Hematopoietic multipotent progenitor cell (in vitro differentiated cells): ENCODE data around the gene MAGEA11. TPM values are rescaled to one million over a fixed set of nuclear protein-coding genes. Genes with fewer than 3 reads are reported as not detected.
"Not testable (repeated sequence)": the region's sequence is repeated elsewhere in the genome, so short reads cannot be mapped to it uniquely, and the experiment has no call there.

Experiments
- DNase-seq, 3 donors: peaks; one replicate each; pipeline ENCODE4 v3.0.0-alpha.2; 2011 to 2015; ENCODE audit warnings: low read depth in 2 of 3, low spot score in 2 of 3
- total RNA-seq: library from RNA; depleted of rRNA; stranded (reverse); fragments of >200 nt; gene quantifications from one replicate; pipeline ENCODE4 v1.2.3, GENCODE V29; 2012

The MAGEA11 gene
- total RNA-seq, 1 donor, result not detected

DNA sequence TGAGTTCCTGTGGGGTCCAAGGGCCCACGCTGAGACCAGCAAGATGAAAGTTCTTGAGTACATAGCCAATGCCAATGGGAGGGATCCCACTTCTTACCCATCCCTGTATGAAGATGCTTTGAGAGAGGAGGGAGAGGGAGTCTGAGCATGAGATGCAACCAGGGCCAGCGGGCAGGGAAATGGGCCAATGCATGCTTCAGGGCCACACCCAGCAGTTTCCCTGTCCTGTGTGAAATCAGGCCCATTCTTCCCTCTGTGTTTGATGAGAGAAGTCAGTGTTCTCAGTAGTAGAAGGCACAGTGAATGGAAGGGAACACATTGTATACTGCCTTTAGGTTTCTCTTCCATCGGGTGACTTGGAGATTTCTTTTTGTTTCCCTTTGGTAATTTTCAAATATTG is 4.8 kb downstream of the MAGEA11 start:
- no peak for DNase-seq

DNA sequence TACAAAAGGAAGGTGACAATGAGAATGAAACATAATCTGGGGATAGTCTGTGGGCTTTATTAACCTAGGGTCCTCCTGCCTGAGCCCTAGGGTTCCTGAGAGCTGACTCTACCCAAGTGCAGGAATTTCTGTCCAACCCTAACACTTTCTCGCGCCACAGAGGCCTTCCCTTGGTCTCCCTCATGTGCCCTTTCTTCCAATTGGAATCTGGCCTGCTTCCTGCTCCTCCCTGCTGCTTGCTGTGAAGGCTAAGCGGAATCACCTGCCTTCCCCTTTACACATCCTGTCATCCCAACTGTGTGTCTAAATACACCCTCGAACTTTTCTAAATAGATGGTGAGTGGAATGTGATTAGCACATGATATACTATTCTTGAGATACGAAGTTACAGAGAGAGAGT is 5.9 kb downstream of the MAGEA11 start:
- no peak for DNase-seq

DNA sequence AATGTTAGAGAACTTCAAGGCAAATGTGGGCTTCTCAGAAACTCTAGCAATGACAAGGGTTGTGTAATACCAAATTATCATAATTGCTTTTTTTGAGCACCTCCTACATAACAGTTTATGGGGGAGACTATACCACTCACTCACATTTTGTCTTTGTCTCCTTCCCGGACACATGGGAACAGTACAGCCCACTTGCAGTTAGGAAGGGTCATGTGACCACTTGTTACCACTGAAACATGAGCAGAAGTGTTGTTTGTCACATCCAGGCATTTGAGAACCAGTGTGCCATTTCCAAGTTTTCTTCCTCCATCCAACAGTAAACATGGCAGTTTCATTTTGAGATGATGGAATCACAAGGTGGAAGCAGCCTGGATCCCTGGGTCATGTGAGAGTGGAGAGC is 6.9 kb downstream of the MAGEA11 start:
- DNase-seq, result no peak

DNA sequence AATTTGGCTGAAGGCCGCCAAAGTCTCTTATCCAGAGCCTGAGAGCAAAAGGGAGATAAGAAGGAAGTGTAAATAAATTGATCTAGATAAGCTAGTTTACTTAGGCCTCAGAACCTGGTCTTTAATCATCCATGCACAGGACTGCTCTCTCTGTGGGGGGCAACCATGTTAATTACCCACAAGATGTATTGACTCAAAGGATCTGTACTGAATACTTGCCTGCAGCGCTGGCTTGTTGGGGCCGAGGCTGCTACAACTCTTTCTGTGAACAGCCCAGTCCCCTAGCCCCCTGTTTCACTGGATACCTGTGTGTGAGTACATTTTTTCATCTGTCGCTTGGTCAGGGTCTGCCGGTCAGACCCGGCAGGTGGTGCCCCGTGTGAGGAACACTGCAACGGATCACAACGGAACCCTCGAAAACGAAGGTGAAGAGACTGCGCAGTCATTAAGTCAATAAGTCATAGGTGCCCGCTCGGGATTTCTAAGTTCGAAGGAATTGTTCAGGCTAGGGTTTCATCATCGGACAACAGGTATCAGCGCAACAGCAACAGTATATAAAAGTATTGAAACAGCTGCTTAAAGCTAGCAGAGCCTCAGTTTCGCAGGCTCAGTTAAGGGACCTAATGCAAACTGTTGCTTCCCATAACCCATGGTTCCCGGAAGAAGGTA is 8.3 kb downstream of the MAGEA11 start:
- no peak for DNase-seq

DNA sequence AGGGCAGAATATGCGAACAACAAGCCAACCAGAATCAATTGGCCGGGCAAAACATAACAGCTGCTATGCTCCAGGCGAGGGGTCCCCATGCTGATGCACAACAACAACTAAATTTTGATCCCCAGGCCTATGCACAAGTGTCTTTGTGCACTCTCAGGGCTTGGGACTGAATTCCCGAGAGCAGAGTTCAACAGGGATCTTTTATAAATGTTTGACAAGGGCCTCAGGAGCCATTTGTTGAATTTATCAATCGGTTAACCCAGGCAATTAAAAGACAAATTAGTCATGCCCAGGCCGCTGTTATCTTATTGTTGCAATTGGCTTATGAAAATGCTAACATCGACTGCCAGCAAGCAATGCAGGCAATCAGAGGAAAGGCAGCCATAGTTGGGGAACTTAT is 9.4 kb downstream of the MAGEA11 start:
- DNase-seq, result not testable (repeated sequence)

DNA sequence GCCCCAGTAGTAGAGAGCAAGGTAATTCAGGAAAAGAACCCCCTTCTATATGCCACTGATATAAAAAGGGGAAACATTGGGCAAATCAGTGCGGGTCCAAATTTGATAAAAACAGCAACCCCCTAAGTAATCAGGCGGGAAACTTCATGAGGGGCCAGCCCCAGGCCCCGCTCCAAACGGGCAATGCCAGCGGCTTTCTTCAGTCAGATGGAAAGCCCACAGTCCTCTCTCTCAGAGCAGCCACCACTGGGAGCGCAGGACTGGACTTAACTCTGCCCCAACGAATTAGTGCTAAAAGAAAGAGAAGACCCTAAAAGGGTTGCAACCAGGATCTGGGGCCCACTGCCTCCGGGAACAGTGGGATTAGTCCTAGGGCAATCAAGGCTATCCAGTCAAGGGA is 9.9 kb downstream of the MAGEA11 start:
- no peak for DNase-seq

DNA sequence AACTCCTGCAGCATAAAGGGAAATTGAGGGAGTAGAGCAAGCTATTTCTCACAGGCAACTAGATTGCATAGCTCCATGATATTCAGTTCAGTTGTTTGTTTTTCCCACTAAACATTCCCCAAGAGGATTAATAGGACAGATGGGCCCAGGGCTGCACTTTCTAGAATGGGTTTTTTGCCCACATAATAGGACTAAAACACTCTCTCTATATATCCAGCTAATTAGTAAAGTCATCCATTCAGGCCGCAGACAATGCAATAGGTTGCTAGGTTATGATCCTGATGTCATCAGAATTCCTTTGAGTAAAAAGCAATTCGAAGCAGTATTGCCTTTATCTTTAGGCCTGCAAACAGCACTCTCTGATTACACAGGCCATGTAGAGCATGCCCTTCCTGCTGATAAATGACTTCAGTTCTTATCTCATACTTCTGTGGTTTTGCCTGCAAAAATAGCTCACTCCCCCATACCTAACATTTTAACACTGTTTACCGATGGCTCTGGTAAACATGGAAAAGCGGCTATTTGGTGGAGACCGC is 11.8 kb downstream of the MAGEA11 start:
- not testable (repeated sequence) for DNase-seq

DNA sequence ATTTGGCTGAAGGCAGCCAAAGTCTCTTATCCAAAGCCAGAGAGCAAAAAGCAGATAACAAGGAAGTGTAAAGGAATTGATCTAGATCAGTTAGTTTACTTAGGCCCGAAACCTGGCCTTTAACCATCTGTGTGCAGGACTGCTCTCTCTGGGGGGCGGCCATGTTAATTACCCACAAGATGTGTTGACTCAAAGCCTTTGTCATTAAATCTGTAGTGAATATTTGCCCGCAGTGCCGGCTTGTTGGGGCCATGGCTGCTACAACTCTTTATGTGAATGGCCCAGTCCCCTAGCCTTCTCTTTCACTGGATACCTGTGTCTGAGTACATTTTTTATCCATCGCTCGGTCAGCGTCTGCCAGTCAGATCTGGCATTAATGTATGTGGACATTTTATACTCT is 15.4 kb downstream of the MAGEA11 start:
- DNase-seq, result not testable (repeated sequence)

DNA sequence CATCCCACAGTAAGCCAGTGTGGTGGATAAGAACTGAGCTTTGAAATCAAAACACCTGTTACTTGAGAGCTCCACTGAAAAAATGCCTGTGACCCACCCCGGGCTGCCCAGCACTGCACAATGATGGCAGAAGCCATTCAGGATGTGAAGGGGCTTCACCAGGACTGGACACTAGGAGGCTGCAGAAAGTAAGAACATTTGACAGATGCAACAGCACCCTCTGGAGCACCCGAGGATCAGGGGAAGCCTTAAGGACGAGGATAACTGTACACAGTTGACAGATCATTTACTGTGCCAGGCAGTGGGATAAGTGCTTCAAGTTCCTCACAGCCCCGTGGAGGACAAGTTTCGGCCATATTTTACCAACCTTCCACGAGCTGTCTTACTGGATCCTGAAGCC is 30.4 kb downstream of the MAGEA11 start:
- not testable (repeated sequence) for DNase-seq

DNA sequence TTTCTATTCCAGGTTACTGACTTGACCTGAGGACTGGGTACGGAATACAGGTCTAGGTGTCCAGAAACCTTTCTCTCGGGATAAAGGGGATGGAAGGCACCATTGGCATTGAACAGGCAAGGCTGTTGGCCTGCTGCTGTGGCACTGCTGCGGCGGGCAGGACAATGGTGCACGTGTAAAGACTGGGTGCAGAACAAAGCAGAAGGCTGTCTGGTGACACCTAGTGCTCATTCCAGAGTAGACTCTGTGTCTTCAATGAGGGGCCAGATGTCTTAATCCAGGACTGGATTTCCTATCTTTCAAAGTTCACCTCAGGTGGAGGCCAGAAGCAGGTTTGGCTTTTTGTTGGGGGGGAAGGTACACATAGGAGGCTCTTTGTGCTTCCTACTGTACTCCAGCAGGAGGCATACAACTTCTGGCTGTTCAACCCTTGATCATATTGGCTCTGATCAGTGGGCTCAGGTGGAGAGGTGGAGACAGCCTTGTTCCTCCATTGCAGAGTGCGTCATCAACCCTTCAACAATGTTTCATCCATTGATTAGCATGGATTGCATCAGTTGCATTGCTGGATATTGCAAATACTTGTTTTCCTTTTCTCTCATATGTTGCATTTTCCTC is 34.6 kb downstream of the MAGEA11 start:
- DNase-seq, result not testable (repeated sequence)

DNA sequence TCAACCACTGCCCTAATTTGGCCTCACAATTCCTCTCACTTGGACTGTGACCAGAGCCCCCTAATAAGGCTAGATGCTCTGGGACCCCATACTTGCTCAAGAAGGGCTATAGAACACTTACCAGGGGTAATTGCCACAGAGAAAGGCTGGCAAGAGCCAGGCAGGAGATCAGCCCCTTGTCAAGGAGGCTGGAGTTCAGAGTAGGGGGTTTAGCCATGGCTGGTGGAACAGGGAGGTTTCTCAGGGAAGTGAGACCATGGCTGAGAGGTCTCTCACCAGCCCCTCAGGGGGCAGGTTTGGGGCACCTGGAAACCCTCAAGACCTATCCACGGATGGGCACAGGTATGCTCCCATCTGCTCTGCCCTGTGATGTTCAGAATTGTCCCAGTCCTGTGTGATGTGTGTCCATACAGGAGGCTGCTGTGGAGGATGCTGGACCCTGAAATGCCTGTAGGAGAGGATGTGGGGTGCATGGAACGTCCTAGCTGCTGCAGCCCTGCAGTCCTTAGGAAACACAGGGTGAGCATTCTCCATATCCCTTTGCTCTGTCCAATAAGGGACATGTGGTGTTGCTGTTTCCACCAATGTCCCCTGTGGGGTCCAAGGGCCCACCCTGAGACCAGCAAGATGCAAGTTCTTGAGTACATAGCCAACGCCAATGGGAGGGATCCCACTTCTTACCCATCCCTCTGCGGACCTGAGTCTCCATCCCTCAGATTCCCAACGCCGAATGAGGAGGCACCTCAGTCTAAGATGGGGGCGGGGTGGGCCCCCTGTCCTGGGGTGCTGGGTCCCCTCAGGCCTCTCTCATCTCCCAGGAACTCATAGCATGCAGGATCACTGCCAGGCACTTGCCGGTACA is 45.6 kb downstream of the MAGEA11 start:
- no peak for DNase-seq

DNA sequence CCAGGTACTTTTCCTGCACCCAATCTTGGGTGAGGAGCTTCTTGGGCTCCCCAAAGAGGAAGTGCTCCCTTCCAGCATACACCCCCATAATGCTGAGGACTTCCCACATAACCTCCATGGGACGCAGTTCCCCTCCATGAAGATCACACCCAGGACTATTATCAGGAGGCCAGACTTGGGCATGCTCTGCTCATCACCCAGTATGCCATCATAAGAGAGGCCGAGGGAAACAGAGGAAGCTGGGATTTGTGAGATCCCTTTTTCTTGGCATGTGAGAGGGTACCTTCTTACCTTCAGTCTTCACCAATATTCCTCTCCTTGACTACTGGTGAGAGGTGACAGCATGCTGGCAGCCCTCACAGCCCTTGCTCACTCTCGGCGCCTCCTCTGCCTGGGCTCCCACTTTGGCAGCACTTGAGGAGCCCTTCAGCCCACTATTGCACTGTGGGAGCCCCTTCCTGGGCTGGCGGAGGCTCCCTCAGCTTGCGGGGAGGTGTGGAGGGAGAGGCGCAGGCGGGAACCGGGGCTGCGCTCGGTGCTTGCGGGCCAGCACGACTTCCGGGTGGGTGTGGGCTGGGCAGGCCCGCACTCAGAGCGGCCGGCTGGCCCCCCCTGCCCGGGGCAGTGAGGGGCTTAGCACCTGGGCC is 46.3 kb downstream of the MAGEA11 start:
- DNase-seq, result no peak

DNA sequence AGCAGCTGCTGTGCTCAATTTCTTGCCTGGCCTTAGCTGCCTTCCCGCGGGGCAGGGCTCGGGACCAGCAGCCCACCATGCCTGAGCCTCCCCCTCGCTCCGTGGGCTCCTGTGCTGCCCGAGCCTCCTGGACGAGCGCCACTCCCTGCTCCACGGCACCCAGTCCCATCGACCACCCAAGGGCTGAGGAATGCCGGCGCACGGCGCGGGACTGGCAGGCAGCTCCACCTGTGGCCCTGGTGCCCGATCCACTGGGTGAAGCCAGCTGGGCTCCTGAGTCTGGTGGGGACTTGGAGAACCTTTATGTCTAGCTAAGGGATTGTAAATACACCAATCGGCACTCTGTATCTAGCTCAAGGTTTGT is 46.8 kb downstream of the MAGEA11 start:
- DNase-seq, result not testable (repeated sequence)

DNA sequence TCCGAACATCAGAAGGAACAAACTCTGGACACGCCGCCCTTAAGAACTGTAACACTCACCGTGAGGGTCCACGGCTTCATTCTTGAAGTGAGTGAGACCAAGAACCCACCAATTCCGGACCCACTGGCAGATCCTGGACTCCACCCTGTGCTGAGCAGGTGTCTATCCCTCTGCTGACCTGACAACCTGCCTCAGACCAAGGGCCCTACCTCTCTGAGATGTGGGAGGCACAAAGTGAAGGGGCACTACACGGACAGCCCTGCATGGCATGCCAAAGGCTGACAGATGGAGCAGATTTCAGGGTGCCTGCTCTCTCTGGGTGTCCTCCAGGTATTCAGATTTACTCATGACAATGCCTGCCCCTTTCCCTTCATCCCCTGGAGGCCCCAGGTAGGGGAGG is 48.0 kb downstream of the MAGEA11 start:
- DNase-seq, result no peak

DNA sequence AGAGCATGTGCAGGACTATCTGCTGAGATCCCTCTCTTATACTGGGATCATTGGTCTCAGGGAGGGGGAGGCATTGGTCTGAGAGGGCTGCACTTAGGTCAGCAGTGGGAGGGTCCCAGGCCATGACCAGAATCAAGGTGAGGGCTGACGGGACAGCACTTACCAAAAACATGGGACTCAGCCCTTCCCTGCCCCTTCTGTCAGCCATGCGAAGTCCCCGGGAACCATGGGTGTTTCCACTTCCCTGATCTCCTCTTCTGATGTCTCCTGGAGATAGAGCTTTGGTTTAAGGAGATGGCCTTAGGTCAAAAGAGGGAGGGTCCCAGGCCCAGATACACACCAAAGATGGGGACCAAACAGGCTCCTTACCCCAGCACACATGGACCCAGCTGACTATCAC is 49.1 kb downstream of the MAGEA11 start:
- DNase-seq, result no peak

DNA sequence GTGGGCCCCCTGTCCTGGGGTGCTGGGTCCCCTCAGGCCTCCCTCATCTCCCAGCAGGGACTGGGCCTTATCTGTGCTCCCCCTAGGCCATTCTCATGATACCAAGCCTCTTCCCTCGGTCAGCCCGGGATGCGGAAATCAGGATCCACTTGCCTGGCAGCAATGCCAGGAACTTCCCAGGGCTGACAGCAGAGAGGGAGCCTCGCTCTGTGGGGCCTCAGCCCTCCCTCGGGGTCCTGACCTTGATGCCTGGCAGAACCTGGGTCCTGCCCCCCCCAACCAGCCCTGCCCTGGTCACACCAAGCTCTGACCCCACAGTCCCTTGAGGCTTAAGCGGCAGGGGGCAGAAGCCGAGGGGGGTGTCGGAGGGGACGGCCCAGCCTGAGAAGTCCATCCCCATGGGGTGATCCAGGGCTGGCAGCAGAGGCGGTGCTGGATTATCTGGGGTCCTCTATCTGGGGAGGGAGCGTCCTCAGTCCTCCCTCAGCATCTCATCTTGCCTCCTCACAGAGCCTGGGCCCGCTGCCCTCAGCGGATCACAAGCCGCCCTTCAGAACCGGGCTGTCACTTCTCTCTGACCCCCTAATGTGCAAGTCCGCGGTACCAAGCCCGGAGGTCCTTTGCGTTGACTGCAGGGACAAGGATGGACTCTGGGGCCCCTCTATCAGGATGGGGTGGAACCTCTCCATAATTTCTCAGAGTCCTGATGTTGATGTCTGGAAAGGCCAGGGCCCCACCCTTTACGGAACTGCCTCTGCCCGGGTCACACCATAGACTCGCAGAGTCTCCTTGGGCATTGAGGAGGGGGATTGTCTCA is 50.2 kb downstream of the MAGEA11 start:
- DNase-seq, result not testable (repeated sequence)

DNA sequence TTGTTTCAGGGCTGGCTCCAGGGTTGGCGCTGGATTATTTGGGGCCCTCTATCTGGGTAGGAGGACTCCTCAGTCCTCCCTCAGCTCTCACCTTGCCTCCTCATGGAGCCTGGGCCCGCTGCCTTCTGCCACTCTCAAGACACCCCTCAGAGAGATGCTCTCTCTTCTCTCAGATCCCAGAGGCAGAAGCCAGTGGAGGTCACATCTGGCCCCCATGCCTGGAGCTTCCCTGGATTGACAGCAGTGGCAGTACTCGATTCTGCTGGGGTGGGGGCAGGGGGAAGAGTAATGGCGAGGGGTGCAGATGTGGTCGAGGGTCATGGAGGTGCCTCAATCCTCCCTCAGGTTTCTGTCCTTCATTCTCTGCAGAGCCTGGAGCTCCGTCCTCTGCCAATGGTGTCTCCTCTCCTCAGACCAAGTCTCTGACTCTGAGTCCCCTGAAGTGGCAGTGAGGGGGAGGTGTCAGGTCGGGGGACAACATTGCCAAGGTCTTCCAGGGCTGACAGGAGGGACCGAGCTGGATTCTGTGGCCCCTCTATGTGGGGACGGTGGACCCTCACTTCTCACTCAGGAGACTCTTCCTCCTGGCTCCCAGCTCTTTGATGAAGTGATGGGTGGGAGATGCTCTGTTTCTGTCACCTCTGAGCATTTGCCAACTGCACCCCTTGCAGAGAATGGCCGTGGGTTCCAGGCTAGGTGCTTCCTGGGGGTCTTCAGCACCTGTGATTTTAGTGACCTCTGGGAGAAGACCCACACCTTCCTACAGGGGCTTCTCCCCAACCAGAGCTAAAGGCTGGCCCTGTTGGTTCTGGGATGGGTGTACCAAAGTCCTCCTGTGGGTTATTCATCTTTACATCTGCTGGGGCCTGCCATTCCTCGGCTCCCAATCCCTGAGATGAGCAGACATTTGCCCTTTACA is 51.1 kb downstream of the MAGEA11 start:
- DNase-seq, result no peak
